GM18526 (cell line): ENCODE measurements around the gene KSR1.
A peak's percentile ranks its signal among the peaks of the same experiment; 100 is the strongest.

ENCODE experiments used
- POLR2A ChIP-seq: IDR thresholded peaks from 3 replicates; pipeline ENCODE4 v1.6.1; 2011; ENCODE audit not compliant: insufficient read length; ENCODE audit errors: extremely low read depth

The KSR1 gene

GRCh38 chr17:27462714-27463113 is 6.5 kb downstream of the KSR1 start:
- TF ChIP-seq POLR2A, result no peak

DNA sequence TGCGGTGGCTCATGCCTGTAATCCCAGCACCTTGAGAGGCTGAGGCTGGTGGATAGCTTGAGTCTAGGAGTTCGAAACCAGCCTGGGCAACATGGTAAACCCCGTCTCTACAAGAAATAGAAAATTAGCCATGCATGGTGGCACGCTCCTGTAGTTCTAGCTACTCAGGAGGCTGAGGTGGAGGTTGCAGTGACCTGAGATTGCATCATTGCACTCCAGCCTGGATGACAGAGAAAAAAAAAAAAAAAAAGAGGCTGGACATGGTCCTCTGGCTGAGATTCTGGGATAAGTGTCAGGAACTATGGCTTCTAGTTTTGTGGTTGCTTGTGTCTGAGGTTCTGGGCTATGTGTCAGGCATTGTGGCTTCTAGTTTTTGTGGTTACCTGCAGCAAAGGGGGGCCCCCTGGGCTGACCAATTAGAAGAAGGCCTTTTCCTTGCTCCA is 7.0 kb downstream of the KSR1 start:
- no peak for TF ChIP-seq POLR2A

DNA sequence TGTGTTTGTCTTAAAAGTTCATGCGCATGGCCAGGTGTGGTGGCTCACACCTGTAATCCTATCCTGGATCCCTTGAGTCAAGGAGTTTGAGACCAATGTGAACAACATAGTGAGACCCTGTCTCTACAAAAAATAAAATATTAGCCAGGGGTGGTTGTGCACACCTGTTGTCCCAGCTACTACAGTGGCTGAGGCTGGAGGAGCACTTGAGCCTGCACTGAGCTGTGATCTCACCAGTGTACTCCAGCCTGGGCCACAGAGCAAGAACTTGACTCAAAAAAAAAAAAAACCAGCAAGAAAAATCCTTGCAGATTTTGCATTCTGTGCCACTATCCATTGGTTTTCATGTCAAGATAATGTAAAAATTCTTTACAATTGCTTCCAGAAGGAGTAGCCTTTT is 8.2 kb downstream of the KSR1 start:
- no peak for TF ChIP-seq POLR2A

GRCh38 chr17:27466376-27466742 is 10.1 kb downstream of the KSR1 start:
- no peak for TF ChIP-seq POLR2A

DNA sequence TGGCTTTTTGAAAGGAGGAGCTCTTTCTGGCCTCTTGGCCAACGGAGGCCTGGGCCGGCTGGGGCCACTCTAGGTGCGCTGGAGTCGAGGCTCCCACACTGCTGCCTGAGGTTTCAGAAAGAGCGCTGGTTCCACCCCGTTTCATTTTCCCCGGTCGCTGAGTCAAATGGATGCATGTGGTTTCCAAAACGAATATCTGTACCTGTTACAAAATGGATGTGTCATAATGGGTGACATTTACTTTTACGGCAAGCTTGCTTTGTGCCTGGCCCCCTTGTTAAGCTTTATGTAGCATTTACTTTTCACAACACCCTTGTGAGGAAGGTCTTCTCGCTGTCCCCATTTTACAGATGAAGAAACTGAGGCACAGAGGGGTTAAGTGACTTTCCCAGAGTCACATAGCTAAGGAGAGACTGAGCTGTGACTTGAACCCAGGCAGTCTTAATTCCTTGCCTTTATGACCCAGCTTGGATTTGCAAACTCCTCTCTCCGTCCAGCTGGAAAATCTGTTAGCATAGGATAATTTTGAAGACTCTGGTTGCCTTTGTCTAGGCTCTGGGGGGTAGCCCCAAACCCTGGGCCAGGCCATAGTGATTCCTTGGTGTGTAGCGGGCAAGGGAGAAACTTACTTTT is 10.6 kb downstream of the KSR1 start:
- peak; percentile 42 for TF ChIP-seq POLR2A

GRCh38 chr17:27469256-27469655 is 13.0 kb downstream of the KSR1 start:
- no peak for TF ChIP-seq POLR2A

GRCh38 chr17:27471321-27472269 is 15.3 kb downstream of the KSR1 start:
- no peak for TF ChIP-seq POLR2A

DNA sequence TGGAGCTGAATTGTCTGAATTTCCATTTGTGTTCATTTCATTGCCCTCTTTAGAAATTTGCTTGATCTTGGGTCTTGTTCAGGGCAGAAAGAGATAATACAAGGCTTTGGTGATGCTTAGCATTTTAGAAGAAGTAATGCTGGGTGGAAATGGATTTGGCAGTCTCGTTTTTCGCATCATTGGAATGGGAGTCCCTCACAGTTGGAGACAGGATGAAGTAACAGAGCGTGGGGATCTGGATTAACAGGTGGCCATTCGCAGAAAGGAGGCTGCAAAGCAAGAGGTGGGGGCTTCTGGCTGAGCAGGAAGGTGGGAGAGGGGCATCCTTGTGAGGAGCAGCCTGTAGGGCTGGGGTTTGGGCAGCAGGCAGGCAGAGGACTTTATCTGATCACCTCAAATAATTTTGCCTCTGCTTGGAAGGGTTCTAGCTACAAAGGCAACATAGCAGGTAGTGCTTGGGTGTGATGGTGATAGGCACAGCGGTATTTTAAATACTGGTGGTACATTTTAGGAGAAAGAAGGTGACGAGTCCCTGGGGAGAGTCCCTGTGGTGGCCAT is 17.0 kb downstream of the KSR1 start:
- TF ChIP-seq POLR2A, result no peak

DNA sequence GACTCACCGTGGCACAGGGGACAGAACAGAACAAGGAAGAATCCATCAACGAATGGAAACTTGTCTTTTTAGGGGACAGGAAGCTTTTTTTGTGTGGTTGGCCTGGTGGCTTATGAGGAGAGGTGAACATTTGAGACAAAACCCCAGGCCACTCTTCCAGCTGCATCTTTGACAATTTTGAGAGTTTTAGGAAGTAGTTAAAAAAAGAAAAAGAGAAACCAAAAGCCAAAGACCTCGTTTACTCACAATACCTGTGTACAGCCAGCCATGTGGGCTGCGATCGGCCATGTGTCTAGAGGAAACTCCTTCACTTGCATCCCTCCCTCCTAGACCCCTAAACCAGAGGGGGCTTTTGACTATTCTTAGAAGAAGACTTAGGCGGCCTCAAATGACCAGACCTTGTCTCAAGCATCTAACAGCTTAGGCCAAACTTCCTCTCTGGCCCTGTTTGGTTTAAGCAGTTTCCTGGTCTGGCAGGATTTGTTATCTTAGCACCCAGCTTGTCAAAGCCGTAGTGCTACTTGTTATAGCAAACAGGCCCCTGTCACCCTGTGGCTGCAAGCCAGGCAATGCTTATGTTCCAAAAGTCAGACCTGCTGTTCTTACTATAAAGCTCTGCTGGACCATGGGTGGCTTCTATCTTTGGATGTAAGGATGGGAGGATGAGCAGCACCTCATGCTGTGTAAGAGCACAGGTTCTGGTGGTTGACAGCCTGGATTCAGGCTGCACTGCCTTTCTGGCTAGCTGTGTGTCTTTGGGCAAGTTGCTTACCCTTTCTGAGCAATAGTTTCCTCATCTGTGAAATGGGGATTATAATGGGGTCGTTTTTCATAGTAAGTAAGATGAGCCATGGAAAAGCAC is 17.7 kb downstream of the KSR1 start:
- no peak for TF ChIP-seq POLR2A

GRCh38 chr17:27475070-27475673 is 18.9 kb downstream of the KSR1 start:
- no peak for TF ChIP-seq POLR2A

DNA sequence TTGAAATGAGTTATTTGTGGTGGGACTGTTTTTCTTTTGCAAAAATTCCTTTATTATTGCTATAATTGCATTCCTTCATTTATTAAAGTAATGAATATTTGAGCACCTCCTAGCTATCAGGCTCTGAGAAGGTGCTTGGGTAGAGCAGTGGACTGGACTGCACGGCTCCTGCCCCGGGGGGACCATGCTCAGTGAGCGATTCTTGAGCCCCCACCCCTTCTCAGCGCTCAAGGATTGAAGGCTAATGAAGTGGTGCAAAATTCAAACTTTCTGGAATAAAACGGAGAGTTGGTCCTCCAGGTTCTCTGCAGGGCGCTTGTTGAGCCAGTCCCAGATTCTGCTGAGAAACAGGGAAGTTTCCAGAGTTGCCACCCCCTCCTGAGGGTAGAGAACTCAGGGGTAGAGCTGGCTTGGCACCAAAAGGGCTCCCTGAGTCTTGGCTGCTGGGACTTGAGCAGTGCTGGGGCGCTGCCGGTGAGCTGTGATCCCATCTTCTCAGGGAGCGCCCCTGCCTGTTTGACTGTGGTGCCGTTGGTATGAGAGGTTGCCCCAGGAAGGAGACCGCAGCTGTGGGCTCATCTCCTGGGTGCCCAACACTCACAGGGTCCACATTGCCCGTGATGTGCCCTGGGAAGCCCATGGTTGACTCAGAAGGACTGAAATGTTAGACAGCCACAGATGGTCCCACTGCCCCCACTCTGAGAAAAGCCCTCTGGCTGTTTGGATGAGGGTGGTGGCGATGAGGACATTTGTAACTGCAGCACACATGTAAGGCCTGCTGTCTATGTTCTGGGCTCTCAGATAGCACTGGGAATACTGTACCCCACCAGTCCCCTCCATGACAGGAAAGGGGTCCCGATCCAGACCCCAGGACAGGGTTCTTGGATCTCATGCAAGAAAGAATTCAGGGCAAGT is 20.0 kb downstream of the KSR1 start:
- TF ChIP-seq POLR2A, result no peak

- no peak for TF ChIP-seq POLR2A
Measured at GRCh38 chr17:27477050-27477888, 21.0 kb downstream of the KSR1 start.
